GM18505 (cell line): Measurements from ENCODE around the gene FRMD1.

ENCODE experiments used
- ATAC-seq: cut with Tn5 transposase; IDR thresholded peaks from one replicate; pipeline ENCODE4 v1.9.1; 2021; ENCODE audit not compliant: unreplicated experiment
- POLR2A ChIP-seq: IDR thresholded peaks from 4 replicates; pipeline ENCODE4 v1.6.1; 2011; ENCODE audit warnings: borderline replicate concordance; ENCODE audit not compliant: insufficient read depth, insufficient read length; ENCODE audit errors: extremely low read depth

The FRMD1 gene

DNA sequence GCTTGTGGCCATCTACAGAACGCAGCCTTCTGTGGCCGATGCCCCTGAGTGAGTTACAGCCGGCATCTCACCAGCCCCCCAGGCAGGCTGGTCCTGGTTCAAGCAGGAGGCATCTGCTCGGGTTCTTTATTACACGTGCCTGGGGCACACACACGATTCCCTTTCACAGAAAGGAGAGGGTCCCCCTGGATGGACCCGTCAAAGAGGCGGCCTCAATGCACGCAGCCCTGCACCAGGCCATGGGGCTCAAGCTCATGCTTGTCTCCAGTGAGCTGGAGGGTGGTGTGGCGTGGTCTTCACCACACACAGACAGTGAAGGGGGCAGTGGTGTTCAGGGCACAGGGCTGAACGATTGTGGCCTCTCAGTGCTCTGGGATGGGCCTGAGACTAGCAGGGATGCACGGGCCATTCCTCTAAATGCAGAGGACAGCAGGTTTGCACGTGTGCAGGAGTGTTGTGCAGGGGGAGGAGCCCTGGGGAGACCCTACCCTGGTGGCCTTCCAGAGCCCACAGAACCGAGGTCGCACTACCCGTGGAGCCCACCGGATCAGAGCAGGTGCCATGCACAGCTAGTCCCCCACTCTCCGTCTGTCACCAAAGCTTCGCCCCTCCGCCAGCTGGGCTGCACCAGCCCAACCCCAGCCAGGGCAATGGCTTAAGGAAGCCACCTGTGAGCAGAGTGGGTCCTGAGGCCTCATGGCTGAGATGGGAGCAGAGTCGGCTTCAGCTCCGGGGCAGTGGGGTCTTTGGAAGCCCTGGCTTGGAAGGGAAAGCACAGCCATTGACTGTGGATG lies 23.1 kb downstream of the FRMD1 start:
- no peak for ATAC-seq
- no peak for TF ChIP-seq POLR2A

DNA sequence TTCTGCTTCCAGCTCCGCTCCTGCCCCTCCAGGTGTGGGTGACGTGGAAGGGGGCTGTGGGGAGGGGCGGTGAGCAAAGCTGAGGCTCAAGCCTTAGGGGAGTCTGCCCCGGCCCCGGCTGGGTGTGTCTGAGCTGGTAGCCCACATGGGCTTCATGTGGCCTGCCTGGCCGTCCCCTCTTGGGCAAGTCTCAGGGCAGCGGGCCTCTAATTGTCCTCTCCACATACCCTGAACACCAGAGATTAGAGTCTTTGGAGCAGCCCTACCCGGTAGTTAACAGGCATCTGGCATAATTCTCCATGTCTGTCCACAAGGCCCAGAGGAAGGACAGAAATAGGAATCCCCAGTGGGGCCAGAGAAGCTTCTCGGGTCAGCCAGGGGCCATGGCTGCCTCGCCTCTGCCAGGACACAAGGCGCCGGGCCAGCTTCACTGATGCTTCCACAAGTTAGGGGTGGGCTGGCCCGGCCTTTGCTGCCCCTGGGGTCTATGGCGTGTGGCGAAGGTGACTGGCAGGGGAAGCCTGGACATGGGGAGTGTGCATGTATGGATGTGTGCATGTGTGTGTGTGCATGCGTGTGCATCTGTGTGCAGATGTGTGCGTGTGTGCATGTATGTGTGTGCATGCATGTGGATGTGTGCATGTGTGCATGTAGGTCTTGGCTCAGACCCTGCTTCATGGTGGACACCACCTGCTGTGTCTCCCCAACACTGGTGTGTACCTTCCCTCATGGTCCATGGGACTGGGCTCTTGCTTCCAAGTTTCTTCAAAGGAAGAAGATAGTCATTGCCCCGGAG lies 24.0 kb downstream of the FRMD1 start:
- no peak for ATAC-seq
- no peak for TF ChIP-seq POLR2A

DNA sequence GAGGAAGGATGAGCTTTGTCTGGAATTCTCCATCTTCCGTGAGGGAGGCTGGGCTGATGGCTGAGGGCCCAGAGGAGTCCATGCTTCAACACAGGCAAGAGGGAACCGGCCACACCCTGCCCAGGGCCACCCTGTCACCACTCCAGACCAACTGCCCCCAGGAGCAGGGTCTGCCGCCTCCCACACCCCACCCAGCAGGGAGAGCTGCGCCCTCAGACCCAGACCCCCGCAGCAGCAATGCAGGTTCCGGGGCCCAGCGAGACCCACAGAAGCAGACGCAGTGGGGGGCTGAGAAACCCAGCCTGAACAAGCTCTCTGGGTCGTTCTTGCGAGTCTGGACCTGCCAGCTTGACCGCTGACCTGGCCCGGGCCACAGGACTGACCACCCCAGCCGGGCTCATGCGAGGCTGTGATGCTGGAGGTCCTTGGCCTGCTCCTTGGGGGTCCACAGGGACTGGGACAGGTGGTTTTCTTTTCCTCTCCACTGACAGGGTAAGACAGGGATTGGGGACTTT lies 25.0 kb downstream of the FRMD1 start:
- no peak for ATAC-seq
- no peak for TF ChIP-seq POLR2A

DNA sequence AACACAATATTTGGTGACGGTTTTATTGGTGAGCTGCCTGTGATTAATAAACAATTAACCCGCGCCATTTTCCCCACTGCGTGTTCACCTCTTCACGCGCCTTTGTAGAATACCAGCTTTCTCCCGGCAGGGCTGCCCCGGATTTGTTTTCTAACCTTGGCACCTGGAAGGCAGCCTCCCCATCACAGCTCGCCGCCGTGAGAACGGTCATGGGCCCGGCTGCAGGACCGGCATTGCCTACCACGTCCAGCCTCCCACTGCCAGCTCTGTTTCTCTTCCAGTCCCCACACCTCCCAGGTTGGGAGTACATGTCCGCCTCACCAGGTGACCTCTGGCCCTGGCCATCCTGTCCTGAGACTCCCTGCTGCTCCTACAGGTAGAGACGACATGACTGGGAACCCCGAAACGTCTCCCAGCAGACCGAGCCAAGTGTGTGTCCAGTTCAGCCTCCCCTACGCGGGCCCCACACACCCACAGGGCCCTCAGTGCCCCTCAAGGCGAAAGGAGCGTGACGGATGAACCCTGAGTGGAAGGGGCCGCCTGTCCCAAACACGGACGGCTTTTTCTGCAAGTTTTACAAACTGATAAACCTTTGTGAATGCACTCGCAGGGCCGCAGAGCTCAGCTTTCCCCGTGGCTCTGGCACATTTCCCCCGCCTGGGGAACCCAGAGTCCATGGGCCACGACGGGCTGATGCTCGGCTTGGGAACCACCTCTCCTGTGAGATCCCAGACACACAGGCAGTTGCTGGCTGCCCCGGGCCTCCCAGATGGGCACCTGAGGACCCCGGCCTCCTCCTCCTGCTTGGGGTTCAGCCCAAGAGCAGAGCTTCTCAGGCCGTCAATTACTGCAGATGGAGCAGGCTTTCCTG lies 25.7 kb downstream of the FRMD1 start:
- ATAC-seq, result no peak

DNA sequence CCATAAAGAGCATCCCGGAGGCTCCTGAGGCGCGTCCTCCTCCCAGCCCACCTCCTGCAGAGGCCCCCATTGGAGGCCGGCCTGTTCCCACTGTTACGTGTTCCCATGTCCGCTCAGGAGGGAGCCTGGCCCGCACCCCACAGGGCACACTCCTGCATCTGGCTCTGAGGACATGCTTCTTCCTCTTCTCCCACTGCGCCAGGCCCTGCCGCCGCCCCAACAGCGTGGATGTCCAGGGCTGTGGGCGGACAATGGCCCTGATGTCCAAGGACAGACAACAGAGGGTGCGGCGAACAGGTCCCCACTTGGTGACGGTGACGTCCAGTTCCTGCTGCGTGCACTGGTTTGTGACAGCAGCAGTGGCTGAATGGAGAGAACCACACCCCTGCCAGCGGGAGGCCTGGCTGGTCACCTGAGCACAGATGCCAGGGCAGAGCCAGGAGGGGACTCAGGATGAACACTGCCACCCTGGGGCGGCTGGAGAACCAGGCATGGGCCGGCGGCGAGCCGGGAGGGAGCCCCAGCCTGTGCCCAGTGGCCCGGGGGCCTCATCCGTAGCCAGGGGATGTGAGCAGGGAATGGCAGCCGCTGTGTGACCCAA lies 26.6 kb downstream of the FRMD1 start:
- no peak for ATAC-seq
- no peak for TF ChIP-seq POLR2A

More for the DNA sequence above, 25.7 kb downstream of the FRMD1 start:
- TF ChIP-seq POLR2A, result no peak

DNA sequence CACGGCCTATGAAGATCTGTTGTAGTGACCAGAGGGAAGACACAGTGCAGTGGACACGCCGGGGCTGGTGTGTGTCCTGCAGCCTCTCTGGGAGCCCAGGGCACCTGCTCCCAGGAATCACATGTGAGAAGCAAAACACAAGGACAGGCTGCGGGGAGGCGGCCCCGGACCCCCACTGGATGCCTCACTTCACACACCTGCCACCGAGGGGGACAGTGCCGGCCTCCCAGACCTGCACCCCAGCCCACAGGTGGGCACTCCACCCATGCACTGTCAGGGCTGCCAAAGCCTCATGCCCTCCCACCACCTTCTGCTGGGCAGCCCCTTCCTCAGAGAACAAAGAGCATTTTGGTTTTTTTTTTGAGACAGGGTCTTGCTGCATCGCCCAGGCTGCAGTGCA lies 27.4 kb downstream of the FRMD1 start:
- TF ChIP-seq POLR2A, result no peak

DNA sequence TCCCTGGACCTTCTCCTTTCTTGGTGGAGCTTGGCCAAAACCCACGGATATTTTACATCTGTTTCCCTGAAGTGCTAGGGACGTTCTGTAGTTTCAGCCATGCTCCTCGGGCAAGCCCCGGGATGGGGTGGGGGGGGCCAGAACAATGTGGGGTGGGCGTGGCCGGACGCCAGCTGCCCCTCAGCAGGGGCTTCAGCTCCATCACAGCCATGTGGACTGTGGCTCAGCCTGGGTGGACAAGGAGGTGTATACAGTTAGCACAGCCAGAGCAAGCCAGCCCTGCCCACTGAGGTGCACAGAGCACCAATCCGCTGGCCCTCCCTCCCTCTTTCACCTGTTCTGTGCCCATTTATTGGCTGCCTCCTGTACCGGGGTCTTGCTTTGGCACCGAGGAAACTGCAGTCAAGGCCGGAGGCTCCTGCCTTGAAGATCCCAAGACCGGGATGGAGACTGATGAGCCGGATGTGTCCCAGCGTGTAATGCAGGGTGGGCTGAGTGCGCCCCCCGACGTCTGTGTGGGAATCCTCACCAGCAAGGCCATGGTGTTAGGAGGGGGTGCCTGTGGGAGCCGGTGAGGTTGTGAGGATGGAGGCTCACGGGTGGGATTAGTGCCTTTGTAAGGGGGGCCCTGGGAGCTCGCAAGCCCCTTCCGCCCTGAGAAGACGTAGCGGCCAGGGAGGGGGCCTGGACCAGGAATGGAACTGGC lies 28.0 kb downstream of the FRMD1 start:
- TF ChIP-seq POLR2A, result no peak
- ATAC-seq, result no peak

More for the DNA sequence above, 27.4 kb downstream of the FRMD1 start:
- no peak for ATAC-seq

DNA sequence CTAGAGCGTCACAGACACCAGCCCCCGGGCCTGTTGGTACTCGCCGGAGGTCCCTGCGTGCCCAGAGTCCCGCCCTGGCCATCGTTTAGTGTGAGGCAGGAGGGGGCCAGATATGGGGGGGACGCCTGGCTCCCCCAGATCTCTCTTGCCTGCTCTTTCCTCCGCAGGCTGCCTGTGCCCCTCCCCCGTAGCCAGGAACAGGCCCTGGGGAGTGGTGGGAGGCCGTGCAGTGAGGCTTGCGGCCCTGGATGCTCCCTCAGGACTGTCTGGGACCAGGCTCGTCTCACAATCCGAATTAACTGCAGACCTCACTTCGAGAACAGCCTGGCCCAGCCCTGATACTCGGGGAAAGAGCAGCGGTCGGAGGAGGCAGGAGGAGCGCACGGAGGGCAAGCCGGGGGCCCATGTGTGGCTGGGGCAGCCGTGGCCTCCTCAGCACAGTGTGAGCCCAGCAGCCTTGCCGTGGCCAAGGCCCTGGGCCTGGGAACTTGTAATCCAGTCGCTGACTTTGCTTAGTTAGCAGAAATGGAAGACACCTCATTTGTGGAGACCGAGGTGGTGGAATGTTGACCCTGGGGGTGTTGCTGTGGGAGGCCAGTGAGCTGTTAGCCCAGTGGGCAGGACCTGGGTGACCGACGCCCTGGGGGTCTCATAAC lies 28.7 kb downstream of the FRMD1 start:
- TF ChIP-seq POLR2A, result no peak
- no peak for ATAC-seq

DNA sequence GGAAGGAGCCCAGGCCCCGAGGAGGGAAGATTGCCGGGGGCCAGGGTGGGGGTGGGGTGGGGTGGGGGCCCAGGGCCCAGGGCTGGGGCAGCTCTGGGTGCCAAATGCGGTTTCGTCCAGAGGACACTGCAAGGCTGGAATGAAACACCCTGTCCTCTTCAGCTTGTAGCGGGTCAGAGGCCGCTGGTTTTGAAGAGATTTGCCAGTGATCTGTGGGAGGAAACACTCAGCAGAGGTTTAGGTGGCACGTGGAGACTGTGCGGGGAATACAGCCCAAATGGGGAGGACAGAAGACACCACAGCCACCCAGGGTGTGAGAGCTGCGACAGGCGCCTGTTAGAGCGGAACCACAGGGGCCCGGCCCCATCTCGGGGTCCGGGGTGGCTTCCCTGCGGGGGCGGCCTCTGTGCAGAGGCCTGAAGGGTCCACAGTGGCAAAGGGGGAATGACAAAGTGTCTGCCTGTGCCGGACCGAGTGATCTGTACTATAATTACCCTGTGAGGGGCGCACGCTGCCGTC lies 29.2 kb downstream of the FRMD1 start:
- TF ChIP-seq POLR2A, result no peak
- ATAC-seq, result no peak

DNA sequence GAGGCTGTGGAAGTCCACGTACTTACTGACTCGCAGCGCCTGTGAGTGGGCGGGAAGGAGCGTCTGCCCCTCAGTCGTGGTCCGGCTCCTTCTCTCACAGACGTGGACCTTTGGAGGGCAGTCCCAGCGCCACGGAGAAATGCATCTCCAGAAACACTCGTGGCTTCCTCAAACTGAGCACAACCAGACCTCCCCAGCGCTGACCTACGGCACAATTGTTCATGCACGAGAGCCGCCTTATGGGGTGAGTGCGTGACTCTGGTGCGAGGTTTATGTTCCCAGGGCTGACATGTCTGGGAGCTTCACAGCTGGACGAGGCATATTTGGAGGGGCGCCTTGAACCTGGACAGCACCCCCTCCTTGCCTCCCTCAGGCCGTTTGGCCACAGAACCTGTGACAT lies 29.7 kb downstream of the FRMD1 start:
- no peak for ATAC-seq
- no peak for TF ChIP-seq POLR2A

DNA sequence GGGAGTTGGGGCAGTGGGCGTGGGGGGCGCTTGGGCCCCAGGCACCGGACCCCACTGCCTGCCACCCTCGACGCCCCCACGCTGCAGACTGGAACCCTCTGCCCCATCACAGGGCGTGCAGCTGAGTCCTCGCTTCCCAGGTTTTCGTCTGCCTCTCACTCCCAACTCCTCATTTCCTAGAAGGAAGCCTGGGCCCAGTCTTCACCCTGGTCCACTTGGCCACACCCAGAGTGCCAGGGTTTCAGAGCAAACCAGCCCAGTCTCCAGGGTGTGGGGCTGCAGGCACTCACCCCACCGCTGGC lies 30.3 kb downstream of the FRMD1 start:
- no peak for TF ChIP-seq POLR2A
- ATAC-seq, result no peak

DNA sequence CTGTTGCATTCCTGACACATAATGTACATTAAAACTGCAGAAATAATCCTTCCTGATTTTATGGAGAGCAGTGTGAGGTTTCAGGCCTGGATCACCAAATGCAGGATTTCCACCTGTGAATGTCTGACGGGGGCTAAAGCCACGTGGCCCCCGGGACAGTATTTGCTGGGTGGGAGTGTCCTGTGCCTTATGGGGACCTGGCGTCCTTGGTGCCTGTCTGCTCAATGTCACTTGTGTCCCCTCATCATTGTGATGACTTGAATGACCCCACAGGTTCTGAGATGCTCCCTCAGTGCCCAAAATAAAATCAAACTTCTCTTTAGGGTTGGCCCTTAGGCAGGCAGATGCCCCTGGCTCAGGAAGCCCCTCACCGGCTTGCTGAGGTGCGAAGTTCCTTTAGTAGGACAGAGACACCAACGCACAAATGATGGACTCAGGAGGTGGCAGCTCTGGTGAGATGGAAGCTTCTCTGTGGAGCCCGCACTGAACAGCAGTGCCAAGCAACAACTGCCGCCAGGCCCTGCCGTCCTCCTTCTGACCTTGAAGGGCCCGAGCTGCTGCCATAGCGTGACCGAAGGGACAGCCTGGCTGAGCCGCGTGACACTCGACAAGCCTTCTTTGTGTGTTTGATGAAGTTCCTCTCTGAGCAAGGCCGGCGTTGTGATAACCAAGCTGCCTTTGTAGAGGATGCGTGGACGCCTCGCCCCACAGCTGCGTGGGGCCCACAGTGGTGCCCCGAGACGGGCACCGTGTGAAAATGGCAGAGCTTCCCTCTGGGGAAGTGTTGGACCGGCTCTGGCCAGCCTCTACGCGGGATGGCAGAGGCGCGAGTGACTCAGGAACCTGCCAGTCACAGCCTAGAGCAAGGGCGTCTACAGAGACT lies 30.9 kb downstream of the FRMD1 start:
- no peak for TF ChIP-seq POLR2A
- no peak for ATAC-seq
